GM03348 (cell line): ENCODE results near the gene IRF6.
A peak's percentile ranks its signal among the peaks of the same experiment; 100 is the strongest.

Source experiments
- DNase-seq: peaks from one replicate; pipeline ENCODE4 v3.0.0; 2012; ENCODE audit warnings: low spot score

IRF6 gene

DNA sequence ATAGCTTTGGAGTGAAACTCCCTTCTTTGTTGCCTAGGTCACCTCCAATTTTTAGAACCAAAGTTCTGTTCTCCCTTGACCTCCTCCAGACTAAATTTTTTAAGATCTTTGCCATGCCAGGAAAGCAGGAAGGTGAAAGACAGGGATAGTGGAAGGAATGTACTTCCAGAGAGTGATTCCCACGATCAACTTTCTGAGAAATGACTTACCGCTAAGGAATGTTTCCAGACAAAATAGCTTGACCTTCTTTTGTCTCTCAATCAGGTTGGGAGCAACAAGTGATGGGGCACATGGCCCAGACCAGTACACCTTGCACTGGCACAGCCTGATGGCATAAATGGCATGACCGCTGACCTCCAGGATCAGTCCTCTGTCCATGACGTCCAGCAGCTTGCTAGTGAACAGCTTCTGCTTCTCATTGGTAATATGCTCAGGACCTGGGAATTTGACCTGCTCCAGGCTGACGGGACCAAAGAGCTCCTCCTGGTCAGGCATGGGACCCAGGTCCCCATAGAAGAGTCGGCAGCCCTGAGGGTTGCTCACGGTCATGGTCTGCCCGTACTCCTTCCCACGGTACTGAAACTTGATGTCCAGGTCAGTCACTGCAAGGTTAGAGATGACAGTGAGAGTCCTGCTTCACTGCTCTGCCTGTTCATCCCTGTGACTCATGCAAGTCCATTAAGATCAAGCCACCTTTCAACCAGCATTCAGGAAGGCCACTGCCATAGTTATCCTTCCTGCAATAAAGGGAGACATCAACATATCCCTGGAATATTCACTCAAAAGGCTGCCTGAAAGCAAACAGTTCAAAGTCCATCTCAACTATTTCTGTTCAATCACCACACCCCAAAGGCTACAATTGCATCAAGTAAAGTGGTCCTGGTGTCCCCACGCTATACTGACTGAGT is 15.4 kb downstream of the IRF6 start:
- DNase-seq = no peak

DNA sequence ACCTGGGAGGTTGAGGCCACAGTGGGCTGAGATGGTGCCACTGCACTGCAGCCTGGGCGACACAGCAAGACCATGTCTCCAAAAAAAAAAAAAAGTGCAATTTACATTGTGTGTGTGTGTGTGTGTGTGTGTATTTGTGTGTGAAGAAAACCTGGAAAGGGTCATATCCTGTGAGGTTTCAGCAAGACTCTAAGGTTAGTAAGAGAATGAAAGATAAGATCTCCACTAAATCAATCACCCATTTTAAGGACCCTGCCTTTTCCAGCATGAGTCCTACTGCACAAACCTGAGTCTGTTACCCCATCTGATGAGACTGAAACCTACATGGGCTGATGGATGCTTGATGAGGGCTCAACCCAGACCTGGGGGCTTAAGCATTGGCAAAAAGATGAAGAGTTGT is 16.7 kb downstream of the IRF6 start:
- DNase-seq = no peak

- DNase-seq = no peak
Observed at GRCh38 chr1:209787551-209787950, 18.4 kb downstream of the IRF6 start.

DNA sequence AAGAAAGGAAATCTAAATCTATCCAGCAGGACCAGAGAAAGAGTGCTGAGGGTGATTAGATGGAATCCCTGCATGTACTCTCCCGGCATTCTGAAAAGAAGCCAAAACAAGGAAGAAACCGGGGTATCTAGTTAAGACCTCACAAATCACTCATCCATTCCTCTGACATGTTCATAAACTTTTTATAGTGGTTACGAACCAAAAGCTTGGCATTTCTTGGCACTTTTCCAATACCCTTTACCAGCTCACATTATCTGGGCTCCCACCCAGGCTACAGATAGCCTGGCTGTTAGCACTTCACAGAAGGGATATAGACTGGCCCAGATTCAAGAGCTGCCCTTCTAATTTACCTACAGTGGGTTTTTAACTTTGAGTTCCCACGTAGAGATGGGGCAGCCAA is 19.8 kb downstream of the IRF6 start:
- DNase-seq = no peak

- DNase-seq = no peak
Observed at GRCh38 chr1:209785592-209785991, 20.4 kb downstream of the IRF6 start.

DNA sequence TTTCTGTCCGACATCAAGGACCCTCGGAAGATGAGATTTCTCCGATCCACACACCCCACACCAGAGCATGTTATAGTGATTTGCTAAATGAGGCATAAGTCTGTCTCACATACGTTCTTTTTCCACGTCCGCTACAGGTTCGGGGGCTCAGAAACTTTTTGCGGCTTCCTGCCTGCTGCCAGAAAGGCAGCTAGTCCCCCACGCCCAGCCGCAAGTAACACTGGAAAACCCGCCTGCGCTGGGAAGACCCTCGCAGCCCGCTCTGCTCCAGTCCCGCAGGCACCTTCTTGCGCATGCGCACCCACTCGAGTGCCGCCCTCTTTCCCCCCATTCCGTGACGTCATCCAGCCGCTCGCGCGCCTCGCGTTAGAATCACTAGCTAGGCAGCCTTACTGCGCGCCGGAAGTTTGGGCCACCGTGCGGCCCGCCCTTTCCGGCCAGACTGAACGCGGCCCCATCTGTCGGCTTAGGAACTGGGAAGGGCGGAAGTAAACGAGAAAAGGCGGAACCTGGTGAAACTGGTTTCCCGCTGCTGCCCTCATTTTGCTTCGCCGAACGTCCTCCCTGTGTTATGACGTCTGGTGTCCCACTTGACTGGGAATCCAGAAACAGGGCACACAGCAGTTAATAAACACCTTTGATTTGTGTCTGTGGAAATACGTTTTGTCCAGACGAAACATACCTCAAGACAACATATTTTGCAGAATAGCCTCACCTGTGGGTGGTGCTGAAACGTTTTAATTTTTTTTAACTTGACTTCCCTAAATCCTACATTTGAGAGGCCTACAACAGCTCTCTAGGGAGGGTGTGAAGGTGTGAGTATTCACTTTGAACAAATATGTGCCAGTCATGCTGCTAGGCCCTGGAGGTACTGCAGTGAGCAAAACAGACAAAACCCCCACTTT is 21.4 kb downstream of the IRF6 start, which contains the start of gene C1orf74:
Gene C1orf74, minus strand, starts transcription at position 295 of the 905 bp plus-strand sequence. CDS start 925 bp downstream, outside the sequence.
- peak; percentile 99 for DNase-seq

DNA sequence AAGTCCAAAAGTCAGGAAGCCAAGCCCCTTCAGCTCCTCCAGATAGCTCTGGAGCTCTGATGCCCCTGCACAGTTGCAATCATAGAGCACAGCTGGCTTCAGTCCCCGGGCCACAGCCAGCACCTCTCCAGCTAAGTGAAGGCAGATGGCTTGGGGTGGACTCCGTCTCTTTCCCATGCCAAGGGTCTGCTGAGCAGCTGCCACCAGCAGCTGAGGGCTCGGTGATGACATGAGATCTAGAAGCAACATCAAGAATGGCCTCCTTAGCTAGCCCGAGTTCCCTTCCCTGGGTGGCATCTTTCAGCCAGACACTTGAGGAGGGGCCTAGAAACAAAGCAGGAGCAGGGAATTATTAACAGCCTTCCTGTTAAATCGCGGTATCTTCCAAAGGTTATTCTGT is 22.6 kb downstream of the IRF6 start:
- no peak for DNase-seq

GRCh38 chr1:209780268-209780667 is 25.7 kb downstream of the IRF6 start:
- no peak for DNase-seq

GRCh38 chr1:209778102-209778501 is 27.8 kb downstream of the IRF6 start:
- DNase-seq = no peak

- DNase-seq = no peak
Observed at GRCh38 chr1:209777587-209777986, 28.4 kb downstream of the IRF6 start.

DNA sequence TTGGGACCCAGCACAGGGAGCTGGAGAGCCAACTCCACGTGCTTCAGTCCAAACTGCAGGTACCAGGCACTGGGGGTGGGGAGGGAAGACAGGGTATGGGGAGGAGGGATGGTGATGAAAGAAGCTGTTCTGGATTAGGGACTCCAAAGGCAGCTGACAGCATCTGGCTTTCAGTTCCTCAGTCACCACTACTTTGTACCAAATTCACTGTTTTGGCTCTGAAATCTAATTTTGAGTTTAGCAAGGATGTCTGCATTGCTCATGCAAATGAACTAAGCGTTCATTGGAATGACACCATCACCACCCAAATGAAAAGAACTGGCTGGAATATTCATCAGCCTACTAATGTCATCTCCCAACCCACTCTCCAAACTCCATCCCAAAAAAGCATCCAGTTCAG is 30.3 kb downstream of the IRF6 start:
- DNase-seq = no peak

GRCh38 chr1:209774592-209774991 is 31.4 kb downstream of the IRF6 start:
- no peak for DNase-seq

- DNase-seq = no peak
Observed at GRCh38 chr1:209772126-209772525, 33.8 kb downstream of the IRF6 start.

DNA sequence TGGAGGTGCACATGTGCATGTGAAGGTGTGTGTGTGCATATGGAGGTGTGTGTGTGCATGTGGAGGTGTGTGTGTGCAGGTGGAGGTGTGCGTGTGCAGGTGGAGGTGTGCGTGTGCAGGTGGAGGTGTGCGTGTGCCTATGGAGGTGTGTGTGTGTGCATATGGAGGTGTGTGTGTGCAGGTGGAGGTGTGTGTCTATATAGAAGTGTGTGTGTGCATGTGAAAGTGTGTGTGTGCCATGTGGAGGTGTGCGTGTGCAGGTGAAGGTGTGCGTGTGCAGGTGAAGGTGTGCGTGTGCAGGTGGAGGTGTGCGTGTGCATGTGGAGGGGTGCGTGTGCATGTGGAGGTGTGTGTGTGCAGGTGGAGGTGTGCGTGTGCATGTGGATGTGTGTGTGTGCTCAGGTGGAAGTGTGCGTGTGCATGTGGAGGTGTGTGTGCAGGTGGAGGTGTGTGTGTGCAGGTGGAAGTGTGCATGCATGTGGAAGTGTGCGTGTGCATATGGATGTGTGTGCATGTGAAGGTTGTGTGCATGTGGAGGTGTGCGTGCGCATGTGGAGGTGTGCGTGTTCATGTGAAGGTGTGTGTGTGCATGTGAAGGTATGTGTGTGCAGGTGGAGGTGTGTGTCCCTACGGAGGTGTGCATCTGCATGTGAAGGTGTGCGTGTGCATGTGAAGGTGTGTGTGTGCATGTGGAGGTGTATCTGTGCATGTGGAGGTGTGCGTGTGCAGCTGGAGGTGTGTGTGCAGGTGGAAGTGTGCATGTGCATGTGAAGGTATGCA is 35.1 kb downstream of the IRF6 start:
- DNase-seq = no peak

GRCh38 chr1:209769971-209770370 is 36.0 kb downstream of the IRF6 start:
- no peak for DNase-seq

DNA sequence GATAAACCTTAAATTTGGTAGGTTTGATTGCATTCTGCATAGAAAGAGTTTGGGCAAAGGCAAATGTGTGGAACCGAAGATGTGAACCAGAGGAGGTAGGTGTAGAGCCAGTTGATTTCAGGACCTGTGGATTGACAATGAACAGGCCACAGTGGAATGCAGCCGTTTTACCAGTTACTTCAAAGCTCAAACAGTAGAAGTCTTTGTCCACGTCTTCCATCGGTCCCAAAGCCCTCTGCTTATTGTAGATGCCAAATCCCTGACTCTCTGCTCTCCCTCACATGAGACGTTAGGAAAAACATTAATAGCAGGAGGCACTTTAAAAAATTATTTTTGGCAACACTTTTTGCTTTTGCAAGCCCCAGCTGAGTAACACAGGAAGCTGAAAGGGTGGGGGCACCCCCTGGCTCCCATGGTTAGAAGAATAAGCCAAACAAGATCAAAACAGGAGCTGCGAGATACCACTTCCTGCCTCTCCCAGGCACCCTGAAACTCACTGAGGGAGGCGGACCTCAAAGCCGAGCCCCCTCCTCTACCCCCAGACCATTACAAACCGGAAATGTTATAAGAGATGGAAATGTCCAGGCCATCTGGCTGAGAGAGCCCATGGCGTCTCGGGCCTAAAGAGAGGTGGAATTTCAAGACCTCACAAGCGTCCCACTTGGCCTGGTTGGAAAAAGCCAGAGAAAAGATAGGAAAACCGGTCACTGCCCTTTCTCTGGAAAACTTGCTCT is 36.6 kb downstream of the IRF6 start:
- peak; percentile 87 for DNase-seq

GRCh38 chr1:209768354-209768774 is 37.6 kb downstream of the IRF6 start:
- DNase-seq = no peak

DNA sequence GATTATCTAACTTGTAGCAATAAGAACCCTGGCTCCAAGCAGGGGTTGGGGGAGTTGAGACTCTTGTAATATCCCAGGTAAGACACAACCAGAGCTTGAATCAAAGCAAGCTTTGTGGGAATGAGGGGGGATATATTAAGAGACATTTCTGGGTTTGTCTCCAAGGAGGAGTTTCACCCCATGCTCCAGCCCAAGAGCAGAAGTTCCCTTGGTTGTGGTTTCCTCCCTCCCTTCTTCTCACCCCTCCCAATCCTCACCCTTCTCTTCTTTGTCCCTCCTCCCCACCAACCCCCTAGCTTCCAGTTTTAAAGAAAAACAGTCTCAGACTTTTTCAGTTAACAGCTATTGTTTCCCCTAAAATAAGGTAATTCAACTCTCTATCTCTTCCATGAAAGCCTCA is 38.2 kb downstream of the IRF6 start:
- no peak for DNase-seq

DNA sequence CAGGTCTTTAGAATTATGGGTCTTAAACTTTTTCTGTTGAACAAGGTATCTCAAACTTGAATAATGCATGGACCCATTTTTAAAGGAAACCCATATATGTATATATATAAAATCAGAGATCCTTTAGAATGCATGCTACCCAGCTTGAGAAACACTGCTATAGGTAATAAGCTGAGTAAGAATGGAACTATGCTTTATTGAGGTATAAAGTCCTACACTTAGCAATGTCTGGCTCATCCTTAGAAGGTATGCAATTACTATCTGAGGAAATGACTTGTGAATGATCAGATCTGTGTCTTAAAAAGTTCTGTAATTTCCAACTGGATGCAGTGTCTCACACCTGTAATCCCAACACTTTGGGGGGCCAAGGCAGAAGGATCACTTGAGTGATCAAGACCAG is 38.8 kb downstream of the IRF6 start:
- DNase-seq = no peak

- no peak for DNase-seq
Observed at GRCh38 chr1:209766051-209766450, 39.9 kb downstream of the IRF6 start.

- DNase-seq = peak; percentile 24
Observed at GRCh38 chr1:209761011-209761635, 44.8 kb downstream of the IRF6 start.
